SK-N-SH treated with all-trans-retinoic acid at 6 μM for 48 hours (cell line): ENCODE measurements around the gene ARFIP2.

Experiments used
- ATAC-seq: fragments of 200-7000 bp; cut with Tn5 transposase; 3 replicates; pipeline ENCODE4 v1.9.1; 2020; ENCODE audit warnings: mild to moderate bottlenecking, moderate library complexity
- ARNTL ChIP-seq: fragments of 450-650 bp; formaldehyde crosslinking; IDR thresholded peaks from 2 replicates; pipeline ENCODE4 v1.5.0; 2020; ENCODE audit warnings: low read depth, mild to moderate bottlenecking, moderate library complexity, borderline replicate concordance
- BACH2 ChIP-seq: fragments of 250-450 bp; sonication (Bioruptor Pico); IDR thresholded peaks from 2 replicates; pipeline ENCODE4 v1.9.0; 2021; ENCODE audit warnings: mild to moderate bottlenecking, borderline replicate concordance
- CSDC2 ChIP-seq: fragments of 250-450 bp; sonication (Bioruptor Pico); IDR thresholded peaks from 2 replicates; pipeline ENCODE4 v1.5.0; 2020; ENCODE audit warnings: mild to moderate bottlenecking, moderate library complexity
- ESRRG ChIP-seq: fragments of 250-450 bp; sonication (Bioruptor Pico); IDR thresholded peaks from 2 replicates; pipeline ENCODE4 v1.6.1; 2021; ENCODE audit warnings: mild to moderate bottlenecking
- ISL1 ChIP-seq: fragments of 250-450 bp; sonication (Bioruptor Pico); IDR thresholded peaks from 2 replicates; pipeline ENCODE4 v2.1.2; 2022; ENCODE audit warnings: mild to moderate bottlenecking, moderate library complexity
- OSR1 ChIP-seq: fragments of 250-450 bp; sonication (Bioruptor Pico); IDR thresholded peaks from 2 replicates; pipeline ENCODE4 v1.8.0; 2022; ENCODE audit warnings: moderate library complexity, mild to moderate bottlenecking, inconsistent platforms
- PPARA ChIP-seq: fragments of 250-450 bp; sonication (Bioruptor Pico); IDR thresholded peaks from 2 replicates; pipeline ENCODE4 v1.5.0; 2020; ENCODE audit warnings: mild to moderate bottlenecking, borderline replicate concordance
- RARB ChIP-seq: fragments of 250-450 bp; sonication (Bioruptor Pico); IDR thresholded peaks from 2 replicates; pipeline ENCODE4 v1.8.0; 2021; ENCODE audit warnings: mild to moderate bottlenecking, moderate library complexity
- SNAI2 ChIP-seq: fragments of 250-450 bp; sonication (Bioruptor Pico); IDR thresholded peaks from 2 replicates; pipeline ENCODE4 v1.5.0; 2020; ENCODE audit warnings: mild to moderate bottlenecking, moderate library complexity
- TCF4 ChIP-seq: fragments of 250-450 bp; sonication (Bioruptor Pico); IDR thresholded peaks from 2 replicates; pipeline ENCODE4 v1.8.0; 2021; ENCODE audit warnings: mild to moderate bottlenecking, moderate library complexity, borderline replicate concordance
- TOX ChIP-seq: fragments of 250-450 bp; sonication (Bioruptor Pico); IDR thresholded peaks from 2 replicates; pipeline ENCODE4 v1.8.0; 2021; ENCODE audit warnings: mild to moderate bottlenecking, moderate library complexity, borderline replicate concordance
- ZFP3 ChIP-seq: fragments of 250-450 bp; sonication (Bioruptor Pico); IDR thresholded peaks from 2 replicates; pipeline ENCODE4 v1.5.0; 2020; ENCODE audit warnings: mild to moderate bottlenecking, moderate library complexity
- ZFP30 ChIP-seq: fragments of 450-650 bp; formaldehyde crosslinking; IDR thresholded peaks from 2 replicates; pipeline ENCODE4 v1.5.0; 2022; ENCODE audit warnings: mild to moderate bottlenecking, moderate library complexity
- ZNF565 ChIP-seq: fragments of 450-650 bp; formaldehyde crosslinking; conservative IDR thresholded peaks from 2 replicates; pipeline ENCODE4 v1.5.0; 2020; ENCODE audit warnings: low read depth, mild to moderate bottlenecking, moderate library complexity
- ZNF70 ChIP-seq: fragments of 450-650 bp; formaldehyde crosslinking; IDR thresholded peaks from 2 replicates; pipeline ENCODE4 v1.5.0; 2020; ENCODE audit warnings: mild to moderate bottlenecking, moderate library complexity
- ZNF8 ChIP-seq: fragments of 450-650 bp; formaldehyde crosslinking; IDR thresholded peaks from 2 replicates; pipeline ENCODE4 v1.5.0; 2020; ENCODE audit warnings: mild to moderate bottlenecking, moderate library complexity
- TF ChIP-seq, protein P1 (sequence below): fragments of 250-450 bp; sonication (Bioruptor Pico); IDR thresholded peaks from 2 replicates; pipeline ENCODE4 v1.5.0; 2020; ENCODE audit warnings: mild to moderate bottlenecking, moderate library complexity
- TF ChIP-seq, protein P2 (sequence below): fragments of 250-450 bp; sonication (Bioruptor Pico); IDR thresholded peaks from 2 replicates; pipeline ENCODE4 v1.8.0; 2021; ENCODE audit warnings: low read depth, mild to moderate bottlenecking, moderate library complexity, borderline replicate concordance
- TF ChIP-seq, protein P3 (sequence below): fragments of 250-450 bp; sonication (Bioruptor Pico); IDR thresholded peaks from 2 replicates; pipeline ENCODE4 v1.5.1; 2020; ENCODE audit warnings: low read depth, mild to moderate bottlenecking, moderate library complexity
- TF ChIP-seq, protein P4 (sequence below): fragments of 250-450 bp; sonication (Bioruptor Pico); IDR thresholded peaks from 2 replicates; pipeline ENCODE4 v1.5.1; 2021; ENCODE audit warnings: mild to moderate bottlenecking, moderate library complexity
- TF ChIP-seq, protein P5 (sequence below): fragments of 250-450 bp; sonication (Bioruptor Pico); IDR thresholded peaks from 2 replicates; pipeline ENCODE4 v1.8.0; 2020; ENCODE audit warnings: mild to moderate bottlenecking, moderate library complexity, borderline replicate concordance

ARFIP2 gene

DNA sequence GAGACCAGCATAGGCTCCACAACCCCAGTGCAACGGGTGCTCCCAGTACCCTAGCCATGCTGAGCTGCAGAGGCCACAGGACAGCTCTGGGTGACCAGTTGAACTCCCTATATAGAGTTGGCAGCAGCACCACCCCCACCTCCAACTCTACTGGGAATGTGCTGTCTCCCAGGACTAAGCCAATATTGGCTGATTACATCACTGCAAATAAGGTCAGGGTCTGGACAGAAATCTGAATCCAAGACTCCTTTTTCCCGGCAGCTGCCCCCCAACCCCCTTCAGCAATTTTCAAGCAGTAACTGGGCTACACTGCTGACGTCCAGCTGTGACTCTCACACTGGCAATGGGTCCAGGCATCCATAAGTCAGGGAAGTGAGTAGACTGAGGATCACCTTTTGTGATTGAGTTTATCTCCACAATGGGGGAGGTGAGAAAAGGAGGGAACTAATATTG is 40.2 kb downstream of the ARFIP2 start, which contains the start of gene HPX:
TSS of gene HPX (minus strand) at position 82 of the 453 bp plus-strand sequence. CDS start at position 58, 24 bp downstream.
- ATAC-seq, result no peak
- no peak for TF ChIP-seq BACH2 (CRISPR knock-in tag)
- no peak for TF ChIP-seq ZNF70 (CRISPR knock-in tag)
- no peak for TF ChIP-seq SNAI2 (CRISPR knock-in tag)
- TF ChIP-seq, protein P1, sequence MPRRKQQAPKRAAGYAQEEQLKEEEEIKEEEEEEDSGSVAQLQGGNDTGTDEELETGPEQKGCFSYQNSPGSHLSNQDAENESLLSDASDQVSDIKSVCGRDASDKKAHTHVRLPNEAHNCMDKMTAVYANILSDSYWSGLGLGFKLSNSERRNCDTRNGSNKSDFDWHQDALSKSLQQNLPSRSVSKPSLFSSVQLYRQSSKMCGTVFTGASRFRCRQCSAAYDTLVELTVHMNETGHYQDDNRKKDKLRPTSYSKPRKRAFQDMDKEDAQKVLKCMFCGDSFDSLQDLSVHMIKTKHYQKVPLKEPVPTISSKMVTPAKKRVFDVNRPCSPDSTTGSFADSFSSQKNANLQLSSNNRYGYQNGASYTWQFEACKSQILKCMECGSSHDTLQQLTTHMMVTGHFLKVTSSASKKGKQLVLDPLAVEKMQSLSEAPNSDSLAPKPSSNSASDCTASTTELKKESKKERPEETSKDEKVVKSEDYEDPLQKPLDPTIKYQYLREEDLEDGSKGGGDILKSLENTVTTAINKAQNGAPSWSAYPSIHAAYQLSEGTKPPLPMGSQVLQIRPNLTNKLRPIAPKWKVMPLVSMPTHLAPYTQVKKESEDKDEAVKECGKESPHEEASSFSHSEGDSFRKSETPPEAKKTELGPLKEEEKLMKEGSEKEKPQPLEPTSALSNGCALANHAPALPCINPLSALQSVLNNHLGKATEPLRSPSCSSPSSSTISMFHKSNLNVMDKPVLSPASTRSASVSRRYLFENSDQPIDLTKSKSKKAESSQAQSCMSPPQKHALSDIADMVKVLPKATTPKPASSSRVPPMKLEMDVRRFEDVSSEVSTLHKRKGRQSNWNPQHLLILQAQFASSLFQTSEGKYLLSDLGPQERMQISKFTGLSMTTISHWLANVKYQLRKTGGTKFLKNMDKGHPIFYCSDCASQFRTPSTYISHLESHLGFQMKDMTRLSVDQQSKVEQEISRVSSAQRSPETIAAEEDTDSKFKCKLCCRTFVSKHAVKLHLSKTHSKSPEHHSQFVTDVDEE (CRISPR knock-in tag), result no peak
- TF ChIP-seq CSDC2 (CRISPR knock-in tag), result no peak
- no peak for TF ChIP-seq ISL1 (CRISPR knock-in tag)
- no peak for TF ChIP-seq ZFP30 (CRISPR knock-in tag)
- no peak for TF ChIP-seq ARNTL
- TF ChIP-seq, protein P2, sequence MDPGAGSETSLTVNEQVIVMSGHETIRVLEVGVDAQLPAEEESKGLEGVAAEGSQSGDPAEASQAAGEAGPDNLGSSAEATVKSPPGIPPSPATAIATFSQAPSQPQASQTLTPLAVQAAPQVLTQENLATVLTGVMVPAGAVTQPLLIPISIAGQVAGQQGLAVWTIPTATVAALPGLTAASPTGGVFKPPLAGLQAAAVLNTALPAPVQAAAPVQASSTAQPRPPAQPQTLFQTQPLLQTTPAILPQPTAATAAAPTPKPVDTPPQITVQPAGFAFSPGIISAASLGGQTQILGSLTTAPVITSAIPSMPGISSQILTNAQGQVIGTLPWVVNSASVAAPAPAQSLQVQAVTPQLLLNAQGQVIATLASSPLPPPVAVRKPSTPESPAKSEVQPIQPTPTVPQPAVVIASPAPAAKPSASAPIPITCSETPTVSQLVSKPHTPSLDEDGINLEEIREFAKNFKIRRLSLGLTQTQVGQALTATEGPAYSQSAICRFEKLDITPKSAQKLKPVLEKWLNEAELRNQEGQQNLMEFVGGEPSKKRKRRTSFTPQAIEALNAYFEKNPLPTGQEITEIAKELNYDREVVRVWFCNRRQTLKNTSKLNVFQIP, result no peak
- no peak for TF ChIP-seq OSR1 (CRISPR knock-in tag)
- TF ChIP-seq, protein P3, sequence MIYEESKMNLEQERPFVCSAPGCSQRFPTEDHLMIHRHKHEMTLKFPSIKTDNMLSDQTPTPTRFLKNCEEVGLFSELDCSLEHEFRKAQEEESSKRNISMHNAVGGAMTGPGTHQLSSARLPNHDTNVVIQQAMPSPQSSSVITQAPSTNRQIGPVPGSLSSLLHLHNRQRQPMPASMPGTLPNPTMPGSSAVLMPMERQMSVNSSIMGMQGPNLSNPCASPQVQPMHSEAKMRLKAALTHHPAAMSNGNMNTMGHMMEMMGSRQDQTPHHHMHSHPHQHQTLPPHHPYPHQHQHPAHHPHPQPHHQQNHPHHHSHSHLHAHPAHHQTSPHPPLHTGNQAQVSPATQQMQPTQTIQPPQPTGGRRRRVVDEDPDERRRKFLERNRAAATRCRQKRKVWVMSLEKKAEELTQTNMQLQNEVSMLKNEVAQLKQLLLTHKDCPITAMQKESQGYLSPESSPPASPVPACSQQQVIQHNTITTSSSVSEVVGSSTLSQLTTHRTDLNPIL (CRISPR knock-in tag), result no peak
- TF ChIP-seq ZFP3 (CRISPR knock-in tag), result no peak
- TF ChIP-seq TCF4 (CRISPR knock-in tag), result no peak
- no peak for TF ChIP-seq ZNF565 (CRISPR knock-in tag)
- TF ChIP-seq ESRRG (CRISPR knock-in tag), result no peak
- TF ChIP-seq, protein P4, sequence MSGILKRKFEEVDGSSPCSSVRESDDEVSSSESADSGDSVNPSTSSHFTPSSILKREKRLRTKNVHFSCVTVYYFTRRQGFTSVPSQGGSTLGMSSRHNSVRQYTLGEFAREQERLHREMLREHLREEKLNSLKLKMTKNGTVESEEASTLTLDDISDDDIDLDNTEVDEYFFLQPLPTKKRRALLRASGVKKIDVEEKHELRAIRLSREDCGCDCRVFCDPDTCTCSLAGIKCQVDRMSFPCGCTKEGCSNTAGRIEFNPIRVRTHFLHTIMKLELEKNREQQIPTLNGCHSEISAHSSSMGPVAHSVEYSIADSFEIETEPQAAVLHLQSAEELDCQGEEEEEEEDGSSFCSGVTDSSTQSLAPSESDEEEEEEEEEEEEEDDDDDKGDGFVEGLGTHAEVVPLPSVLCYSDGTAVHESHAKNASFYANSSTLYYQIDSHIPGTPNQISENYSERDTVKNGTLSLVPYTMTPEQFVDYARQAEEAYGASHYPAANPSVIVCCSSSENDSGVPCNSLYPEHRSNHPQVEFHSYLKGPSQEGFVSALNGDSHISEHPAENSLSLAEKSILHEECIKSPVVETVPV (CRISPR knock-in tag), result no peak
- no peak for TF ChIP-seq TOX

DNA sequence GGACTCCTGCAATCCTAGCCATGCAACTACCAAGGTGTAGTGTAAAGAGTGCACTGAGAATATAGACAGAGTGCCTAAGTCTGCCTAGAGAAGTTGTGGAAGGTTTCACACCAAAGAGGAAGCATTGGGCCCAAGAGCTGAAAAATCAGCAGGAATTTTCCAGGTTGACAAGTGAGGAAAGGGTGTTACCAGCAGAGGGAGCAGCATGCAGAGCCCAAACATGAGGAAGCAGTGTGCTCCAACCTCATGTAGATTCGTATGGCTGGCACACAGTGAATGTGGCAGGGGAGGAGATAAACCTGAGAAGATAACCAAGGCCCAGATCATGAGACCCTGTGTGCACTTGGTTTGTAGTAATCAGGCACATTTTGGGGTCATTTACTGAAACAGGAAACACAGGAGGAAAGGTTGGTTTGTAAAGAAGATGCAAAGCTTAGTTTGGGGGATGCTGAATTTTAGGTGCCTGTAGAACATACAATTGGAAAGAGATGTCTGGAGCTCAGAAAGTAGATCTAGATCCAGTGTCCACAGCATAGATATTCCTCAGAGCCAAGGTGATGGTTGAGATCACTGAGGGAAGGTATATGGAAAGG is 42.1 kb downstream of the ARFIP2 start:
- TF ChIP-seq, protein P5, sequence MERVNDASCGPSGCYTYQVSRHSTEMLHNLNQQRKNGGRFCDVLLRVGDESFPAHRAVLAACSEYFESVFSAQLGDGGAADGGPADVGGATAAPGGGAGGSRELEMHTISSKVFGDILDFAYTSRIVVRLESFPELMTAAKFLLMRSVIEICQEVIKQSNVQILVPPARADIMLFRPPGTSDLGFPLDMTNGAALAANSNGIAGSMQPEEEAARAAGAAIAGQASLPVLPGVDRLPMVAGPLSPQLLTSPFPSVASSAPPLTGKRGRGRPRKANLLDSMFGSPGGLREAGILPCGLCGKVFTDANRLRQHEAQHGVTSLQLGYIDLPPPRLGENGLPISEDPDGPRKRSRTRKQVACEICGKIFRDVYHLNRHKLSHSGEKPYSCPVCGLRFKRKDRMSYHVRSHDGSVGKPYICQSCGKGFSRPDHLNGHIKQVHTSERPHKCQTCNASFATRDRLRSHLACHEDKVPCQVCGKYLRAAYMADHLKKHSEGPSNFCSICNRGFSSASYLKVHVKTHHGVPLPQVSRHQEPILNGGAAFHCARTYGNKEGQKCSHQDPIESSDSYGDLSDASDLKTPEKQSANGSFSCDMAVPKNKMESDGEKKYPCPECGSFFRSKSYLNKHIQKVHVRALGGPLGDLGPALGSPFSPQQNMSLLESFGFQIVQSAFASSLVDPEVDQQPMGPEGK (CRISPR knock-in tag), result no peak
- no peak for TF ChIP-seq ZFP3 (CRISPR knock-in tag)
- TF ChIP-seq PPARA (CRISPR knock-in tag), result no peak
- no peak for TF ChIP-seq TOX
- TF ChIP-seq, protein P4 (CRISPR knock-in tag), result no peak
- no peak for TF ChIP-seq ZNF8 (CRISPR knock-in tag)
- no peak for TF ChIP-seq RARB (CRISPR knock-in tag)
- no peak for TF ChIP-seq OSR1 (CRISPR knock-in tag)
- TF ChIP-seq, protein P2, result no peak
- ATAC-seq, result peak; percentile 85
